Tibial artery (tissue), 4 donors: ENCODE results near the gene AKIRIN2.
"Not testable (repeated sequence)": the region's sequence is repeated elsewhere in the genome, so short reads cannot be mapped to it uniquely, and the experiment has no call there.

Experiments used
- DNase-seq, 2 donors: peaks; one replicate each; pipeline ENCODE4 v3.0.0-alpha.2; 2019
- H3K27ac ChIP-seq, 2 donors: fragments of 200-600 bp; sonication (generic) in 1 of 2; 1 replicate in 1 of 2; 2 replicates in 1 of 2; pipeline ENCODE4 v1.5.1; 2018 to 2019; ENCODE audit warnings: mild to moderate bottlenecking in 1 of 2
- H3K27me3 ChIP-seq, 2 donors: fragments of 200-600 bp; sonication (generic) in 1 of 2; one replicate each; pipeline versions ENCODE4 v1.5.1 to v1.6.0; 2016 to 2019
- H3K36me3 ChIP-seq, 3 donors: fragments of 200-600 bp; sonication (generic) in 2 of 3; one replicate each; pipeline ENCODE4 v1.5.1; 2016 to 2019; ENCODE audit warnings: mild to moderate bottlenecking in 2 of 3
- H3K4me1 ChIP-seq, 4 donors: fragments of 200-600 bp; sonication (generic) in 2 of 4; 1 replicate in 3 of 4; 2 replicates in 1 of 4; pipeline ENCODE4 v1.5.1; 2016 to 2019
- H3K4me3 ChIP-seq, 2 donors: fragments of 200-600 bp; sonication (generic) in 1 of 2; 1 replicate in 1 of 2; 2 replicates in 1 of 2; pipeline ENCODE4 v1.5.1; 2018 to 2019; ENCODE audit warnings: mild to moderate bottlenecking in 2 of 2
- H3K9me3 ChIP-seq, 3 donors: fragments of 200-600 bp; sonication (generic) in 1 of 3; one replicate each; pipeline ENCODE4 v1.5.1; 2016 to 2019
- intact Hi-C: fragments of 100-400 bp; cut with DNase I; formaldehyde crosslinking; loops from one replicate; pipeline ENCODE4 v1.15.0; 2023; ENCODE audit warnings: low total_unique reads
- TF ChIP-seq, protein P1 (sequence below), 2 experiments: fragments of 200-600 bp in 1 of 2; fragments of 450-650 bp in 1 of 2; IDR thresholded peaks; one replicate each; pipeline ENCODE4 v1.5.1; 2017 to 2019; ENCODE audit warnings: antibody characterized with exemption in 2 of 2, mild to moderate bottlenecking in 1 of 2, moderate library complexity in 1 of 2

AKIRIN2 gene

DNA sequence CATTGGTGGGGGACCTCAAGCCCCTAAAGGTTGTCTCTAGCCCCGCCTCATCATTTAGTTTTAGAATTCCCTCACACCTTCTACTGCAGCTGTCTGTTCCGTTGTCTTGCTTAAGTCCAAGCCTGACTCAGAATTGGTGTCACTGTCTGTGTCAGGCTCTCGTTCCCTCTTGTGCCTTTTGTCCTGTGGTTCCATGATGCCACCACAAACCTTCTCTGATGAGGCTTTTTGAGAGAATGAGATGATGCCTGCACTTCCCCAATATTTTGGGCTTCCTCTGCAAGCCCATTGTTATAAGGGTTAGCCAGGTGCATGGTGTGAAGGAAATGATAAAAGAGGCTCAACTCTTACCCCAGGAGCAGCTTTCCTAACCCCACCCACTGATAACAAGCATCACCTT lies 8.1 kb upstream of the AKIRIN2 start:
- Histone ChIP-seq H3K36me3 (no peaks in the 10 kb centered on the region), H3K4me1 (no peaks in the 10 kb centered on the region), H3K9me3 (no peaks in the 10 kb centered on the region), H3K27me3 (no peaks in the 10 kb centered on the region), H3K27ac (no peak overlapping the region), H3K4me3 (no peak overlapping the region)
- TF ChIP-seq, protein P1, sequence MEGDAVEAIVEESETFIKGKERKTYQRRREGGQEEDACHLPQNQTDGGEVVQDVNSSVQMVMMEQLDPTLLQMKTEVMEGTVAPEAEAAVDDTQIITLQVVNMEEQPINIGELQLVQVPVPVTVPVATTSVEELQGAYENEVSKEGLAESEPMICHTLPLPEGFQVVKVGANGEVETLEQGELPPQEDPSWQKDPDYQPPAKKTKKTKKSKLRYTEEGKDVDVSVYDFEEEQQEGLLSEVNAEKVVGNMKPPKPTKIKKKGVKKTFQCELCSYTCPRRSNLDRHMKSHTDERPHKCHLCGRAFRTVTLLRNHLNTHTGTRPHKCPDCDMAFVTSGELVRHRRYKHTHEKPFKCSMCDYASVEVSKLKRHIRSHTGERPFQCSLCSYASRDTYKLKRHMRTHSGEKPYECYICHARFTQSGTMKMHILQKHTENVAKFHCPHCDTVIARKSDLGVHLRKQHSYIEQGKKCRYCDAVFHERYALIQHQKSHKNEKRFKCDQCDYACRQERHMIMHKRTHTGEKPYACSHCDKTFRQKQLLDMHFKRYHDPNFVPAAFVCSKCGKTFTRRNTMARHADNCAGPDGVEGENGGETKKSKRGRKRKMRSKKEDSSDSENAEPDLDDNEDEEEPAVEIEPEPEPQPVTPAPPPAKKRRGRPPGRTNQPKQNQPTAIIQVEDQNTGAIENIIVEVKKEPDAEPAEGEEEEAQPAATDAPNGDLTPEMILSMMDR (IDR thresholded peaks at IDR 0.05), result no peak
- intact Hi-C loops, result no loop called here
- DNase-seq, result no peak

GRCh38 chr6:87708581-87709427 lies 6.8 kb upstream of the AKIRIN2 start:
- H3K4me1 ChIP-seq, DNase-seq, H3K4me3 ChIP-seq, H3K36me3 ChIP-seq, intact Hi-C loops, H3K27ac ChIP-seq, H3K9me3 ChIP-seq, H3K27me3 ChIP-seq: not testable (repeated sequence)

GRCh38 chr6:87706187-87706966 lies 4.3 kb upstream of the AKIRIN2 start:
- H3K4me3 ChIP-seq, result no peak overlapping the region
- H3K9me3 ChIP-seq, result no peaks in the 10 kb centered on the region
- TF ChIP-seq, protein P1 (IDR thresholded peaks at IDR 0.05), result no peak
- peaks cover 0 to 7% (median 0%) of the 10 kb centered on the region in 4 donors for H3K4me1 ChIP-seq
- H3K36me3 ChIP-seq, result no peaks in the 10 kb centered on the region
- intact Hi-C loops, result no loop called here
- H3K27me3 ChIP-seq, result no peaks in the 10 kb centered on the region
- H3K27ac ChIP-seq, result no peak overlapping the region
- DNase-seq, result no peak

- TF ChIP-seq, protein P1 (IDR thresholded peaks at IDR 0.05), result no peak
- intact Hi-C loops, result no loop called here
- no peaks in the 10 kb centered on the region for H3K9me3 ChIP-seq
- H3K27me3 ChIP-seq, result no peaks in the 10 kb centered on the region
- H3K4me1 ChIP-seq, result peaks cover 0 to 7% (median 0%) of the 10 kb centered on the region in 4 donors
- no peak overlapping the region for H3K27ac ChIP-seq
- DNase-seq, result no peak
- no peak overlapping the region for H3K4me3 ChIP-seq
- H3K36me3 ChIP-seq, result no peaks in the 10 kb centered on the region
Observed at GRCh38 chr6:87705070-87705691, 3.1 kb upstream of the AKIRIN2 start.

- Histone ChIP-seq H3K4me1 (peaks cover 0 to 28% (median 2%) of the 10 kb centered on the region in 4 donors), H3K27ac (peak overlapping the region; percentile 93 to 97), H3K4me3 (peak overlapping the region; percentile 73 to 98)
- DNase-seq, intact Hi-C loops, H3K9me3 ChIP-seq, H3K36me3 ChIP-seq, H3K27me3 ChIP-seq: not testable (repeated sequence)
Observed at GRCh38 chr6:87703039-87703438, 1.0 kb upstream of the AKIRIN2 start.

GRCh38 chr6:87702589-87702945 lies 534 bp upstream of the AKIRIN2 start:
- Histone ChIP-seq H3K27ac (peak overlapping the region; percentile 93 to 97), H3K27me3 (no peaks in the 10 kb centered on the region), H3K4me3 (peak overlapping the region; percentile 73 to 98), H3K4me1 (peaks cover 0 to 32% (median 7%) of the 10 kb centered on the region in 4 donors), H3K9me3 (no peaks in the 10 kb centered on the region), H3K36me3 (no peaks in the 10 kb centered on the region)
- intact Hi-C loops, result no loop called here
- no peak for DNase-seq
- TF ChIP-seq, protein P1 (IDR thresholded peaks at IDR 0.05), result no peak
